Inflammatory macrophage treated with lipopolysaccharide for 1 hour (primary cell): Measurements from ENCODE around the gene CCDC85A.

Experiments
- DNase-seq, 2 donors: peaks; one replicate each; pipeline ENCODE4 v3.0.0-alpha.2; 2020 to 2022

Gene CCDC85A

GRCh38 chr2:56379066-56379465 lies 195.3 kb downstream of the CCDC85A start:
- no peak for DNase-seq

- DNase-seq = no peak
Observed at GRCh38 chr2:56380861-56381260, 197.1 kb downstream of the CCDC85A start.

- DNase-seq = no peak
Observed at GRCh38 chr2:56382466-56382865, 198.7 kb downstream of the CCDC85A start.

GRCh38 chr2:56386657-56387056 lies 202.9 kb downstream of the CCDC85A start:
- no peak for DNase-seq

GRCh38 chr2:56390644-56391043 lies 206.9 kb downstream of the CCDC85A start:
- DNase-seq = no peak

- no peak for DNase-seq
Observed at GRCh38 chr2:56410140-56410539, 226.3 kb downstream of the CCDC85A start.

- no peak for DNase-seq
Observed at GRCh38 chr2:56416500-56417176, 232.8 kb downstream of the CCDC85A start.
